ENCODE data around the gene EARS2. TPM values are rescaled to one million over a fixed set of nuclear protein-coding genes. Genes with fewer than 3 reads are reported as not detected.

EARS2 gene
- total RNA-seq: 20.1 and 27.9 TPM in 2 replicates

- FAIRE-seq (no peak), DNase-seq (ENCODE audit: low read depth) (peak; percentile 93)
- H3K27me3 ChIP-seq (ENCODE audit: control insufficient read depth, insufficient read depth, low read length): no peaks in the 10 kb centered on the region
- peaks cover 13% of the 10 kb centered on the region for H3K36me3 ChIP-seq (ENCODE audit: control insufficient read depth, insufficient read depth, low read length)
- peak; percentile 91 for TF ChIP-seq CTCF (IDR thresholded peaks at IDR 0.05; ENCODE audit: insufficient read depth, low read length, severe bottlenecking)
- H3K4me3 ChIP-seq (ENCODE audit: low read depth, low read length): peak within 1 kb of the TSS; percentile 87
Measured at GRCh38 chr16:23556881-23557778, at the start of gene EARS2, which contains the start of gene UBFD1. Gene EARS2, minus strand, starts transcription at chr16:23557350. Its CDS starts 7 bp downstream, at chr16:23557343. Gene UBFD1, plus strand, starts transcription at chr16:23557727. Its CDS starts 16 bp downstream, at chr16:23557743.

DNA sequence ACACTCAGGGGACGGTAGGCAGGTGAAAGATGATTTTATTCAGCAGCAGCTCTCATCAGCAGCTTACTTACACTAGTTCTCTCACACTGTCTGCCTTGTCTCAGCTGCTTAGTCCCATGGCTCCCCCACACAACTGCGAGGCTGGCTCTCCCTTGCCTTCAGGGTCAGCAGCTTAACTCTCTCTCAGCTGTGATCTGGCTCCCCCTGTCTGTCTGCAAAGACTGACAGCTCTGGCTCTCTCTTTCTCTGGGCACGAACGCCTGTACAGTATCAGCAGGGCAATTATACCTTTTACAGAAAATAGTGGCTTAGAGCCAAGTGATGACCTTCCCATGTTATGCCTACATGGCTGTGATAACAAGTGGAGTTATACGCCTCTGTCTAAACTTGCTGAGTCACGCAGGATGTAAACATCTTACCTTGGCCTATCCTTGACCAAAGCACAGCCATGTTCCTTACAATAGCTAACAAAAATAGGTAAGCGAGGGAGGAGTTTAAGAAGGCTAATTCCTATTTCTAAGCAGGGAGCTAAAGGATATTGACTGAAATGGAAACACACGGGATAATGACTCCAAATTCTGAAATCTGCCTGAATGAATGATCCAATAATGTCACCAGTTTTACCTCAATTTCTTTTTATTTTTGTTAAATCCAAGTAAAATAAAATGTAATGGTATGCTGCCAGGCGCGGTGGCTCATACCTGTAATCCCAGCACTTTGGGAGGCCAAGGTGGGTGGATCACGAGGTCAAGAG lies 40.0 kb upstream of the EARS2 start:
- FAIRE-seq: no peak
- Histone ChIP-seq H3K36me3 (ENCODE audit: control insufficient read depth, insufficient read depth, low read length) (peaks cover 5% of the 10 kb centered on the region), H3K4me3 (ENCODE audit: low read depth, low read length) (no peak overlapping the region), H3K27me3 (ENCODE audit: control insufficient read depth, insufficient read depth, low read length) (no peaks in the 10 kb centered on the region)
- peak; percentile 15 for DNase-seq (ENCODE audit: low read depth)
- TF ChIP-seq CTCF (IDR thresholded peaks at IDR 0.05; ENCODE audit: insufficient read depth, low read length, severe bottlenecking): peak; percentile 18

DNA sequence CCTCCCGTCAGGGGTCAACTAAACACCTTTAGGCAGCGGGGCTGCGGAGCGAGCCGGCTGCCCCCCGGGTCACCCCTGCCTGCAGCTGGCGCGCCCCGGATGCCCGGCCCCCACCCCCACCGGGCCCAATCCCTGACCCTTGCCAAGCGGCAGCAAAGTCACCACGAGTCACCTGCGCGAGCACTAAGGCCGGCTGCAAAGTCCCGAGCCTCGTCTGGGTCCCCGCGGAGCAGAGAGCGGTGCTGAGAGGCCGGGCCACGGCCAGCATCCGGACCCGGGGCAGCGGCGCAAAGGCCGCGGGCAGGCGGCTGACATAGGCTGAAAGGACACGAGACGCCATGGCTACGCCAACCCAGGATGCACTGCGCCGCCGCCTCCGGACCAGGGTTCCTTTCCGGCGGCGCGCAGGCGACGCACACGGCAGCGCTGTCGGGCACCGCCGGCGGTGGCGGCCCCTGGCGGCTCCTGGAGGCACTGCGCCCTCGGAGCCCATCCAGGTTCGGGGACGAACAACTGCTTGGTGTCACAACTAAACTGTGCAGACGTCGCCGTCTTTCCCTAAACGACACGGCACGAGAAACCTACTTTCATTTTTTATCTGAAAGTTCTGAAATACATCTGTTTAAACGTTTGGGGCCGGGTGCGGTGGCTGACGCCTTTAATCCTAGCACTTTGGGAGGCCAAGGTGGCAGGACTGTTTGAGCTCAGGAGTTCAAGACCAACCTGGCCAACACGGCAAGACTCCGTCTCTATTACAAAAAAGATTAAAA lies 39.0 kb upstream of the EARS2 start, which contains the start of gene NDUFAB1:
Gene NDUFAB1, minus strand, starts transcription at position 366 of the 770 bp plus-strand sequence. Its CDS starts 26 bp downstream, at position 340.
- DNase-seq (ENCODE audit: low read depth) (peak; percentile 73), FAIRE-seq (no peak)
- no peaks in the 10 kb centered on the region for H3K27me3 ChIP-seq (ENCODE audit: control insufficient read depth, insufficient read depth, low read length)
- peak within 1 kb of the TSS; percentile 97 for H3K4me3 ChIP-seq (ENCODE audit: low read depth, low read length)
- peaks cover 12% of the 10 kb centered on the region for H3K36me3 ChIP-seq (ENCODE audit: control insufficient read depth, insufficient read depth, low read length)
- peak; percentile 95 for TF ChIP-seq CTCF (IDR thresholded peaks at IDR 0.05; ENCODE audit: insufficient read depth, low read length, severe bottlenecking)

GRCh38 chr16:23595246-23595950 lies 38.2 kb upstream of the EARS2 start:
- H3K36me3 ChIP-seq (ENCODE audit: control insufficient read depth, insufficient read depth, low read length): peaks cover 12% of the 10 kb centered on the region
- FAIRE-seq (no peak), DNase-seq (ENCODE audit: low read depth) (no peak)
- no peaks in the 10 kb centered on the region for H3K27me3 ChIP-seq (ENCODE audit: control insufficient read depth, insufficient read depth, low read length)
- no peak for TF ChIP-seq CTCF (IDR thresholded peaks at IDR 0.05; ENCODE audit: insufficient read depth, low read length, severe bottlenecking)
- H3K4me3 ChIP-seq (ENCODE audit: low read depth, low read length): peak overlapping the region; percentile 97

GRCh38 chr16:23594186-23594585 lies 37.0 kb upstream of the EARS2 start:
- Histone ChIP-seq H3K36me3 (ENCODE audit: control insufficient read depth, insufficient read depth, low read length) (peaks cover 18% of the 10 kb centered on the region), H3K4me3 (ENCODE audit: low read depth, low read length) (no peak overlapping the region), H3K27me3 (ENCODE audit: control insufficient read depth, insufficient read depth, low read length) (no peaks in the 10 kb centered on the region)
- DNase-seq (ENCODE audit: low read depth) (no peak), FAIRE-seq (no peak)
- no peak for TF ChIP-seq CTCF (IDR thresholded peaks at IDR 0.05; ENCODE audit: insufficient read depth, low read length, severe bottlenecking)
